Keratinocyte (primary cell): ENCODE results near the gene MALAT1. TPM values are rescaled to one million over a fixed set of nuclear protein-coding genes. Genes with fewer than 3 reads are reported as not detected.

Experiments used
- DNase-seq: peaks from one replicate; pipeline ENCODE4 v3.0.0-alpha.2; 2011; ENCODE audit warnings: low read depth, missing footprints, low spot score
- FAIRE-seq: peaks from 2 replicates; lab custom pipeline; 2011; peaks lifted over from hg19 to GRCh38; lab: Jason Lieb, UNC
- H2AFZ ChIP-seq: 2 replicates; pipeline ENCODE4 v1.6.0; 2012; ENCODE audit warnings: low read length, control low read depth, inconsistent platforms; ENCODE audit not compliant: control insufficient read depth
- H3K27ac ChIP-seq: 2 replicates; pipeline ENCODE4 v1.5.1; 2011; ENCODE audit warnings: low read length; ENCODE audit not compliant: control insufficient read depth, insufficient read depth
- H3K27me3 ChIP-seq: 3 replicates; pipeline ENCODE4 v1.6.0; 2011; ENCODE audit warnings: low read length; ENCODE audit not compliant: control insufficient read depth, insufficient read depth; ENCODE audit errors: extremely low read depth
- H3K36me3 ChIP-seq, 2 experiments: 2 replicates in 1 of 2; 3 replicates in 1 of 2; pipeline ENCODE4 v1.5.1; 2011; ENCODE audit warnings: low read length in 2 of 2, mild to moderate bottlenecking in 1 of 2; ENCODE audit not compliant: control insufficient read depth in 2 of 2, insufficient read depth in 2 of 2; ENCODE audit errors: extremely low read depth in 1 of 2
- H3K4me1 ChIP-seq: 3 replicates; pipeline ENCODE4 v1.5.1; 2011; ENCODE audit warnings: low read length; ENCODE audit not compliant: control insufficient read depth, insufficient read depth; ENCODE audit errors: extremely low read depth
- H3K4me2 ChIP-seq: 3 replicates; pipeline ENCODE4 v1.6.0; 2011; ENCODE audit warnings: low read depth, low read length; ENCODE audit not compliant: control insufficient read depth, insufficient read depth; ENCODE audit errors: extremely low read depth
- H3K4me3 ChIP-seq, 3 experiments: fragments of 200-600 bp in 1 of 3; sonication (generic) in 1 of 3; 2 replicates in 2 of 3; 3 replicates in 1 of 3; pipeline ENCODE4 v1.5.1; 2011 to 2016; ENCODE audit warnings: low read length in 3 of 3, mild to moderate bottlenecking in 3 of 3, control low read depth in 2 of 3, inconsistent platforms in 1 of 3, low read depth in 1 of 3, mixed read lengths in 1 of 3, mixed run types in 1 of 3, moderate library complexity in 1 of 3; ENCODE audit not compliant: control insufficient read depth in 2 of 3, insufficient read depth in 2 of 3; ENCODE audit errors: extremely low read depth in 1 of 3
- H3K79me2 ChIP-seq: 2 replicates; pipeline ENCODE4 v1.6.0; 2012; ENCODE audit warnings: low read length; ENCODE audit not compliant: control insufficient read depth, insufficient read depth
- H3K9ac ChIP-seq: 3 replicates; pipeline ENCODE4 v1.6.0; 2011; ENCODE audit warnings: low read length; ENCODE audit not compliant: control insufficient read depth, insufficient read depth; ENCODE audit errors: extremely low read depth
- H3K9me1 ChIP-seq: 3 replicates; pipeline ENCODE4 v1.6.0; 2011; ENCODE audit warnings: low read length; ENCODE audit not compliant: control insufficient read depth, insufficient read depth; ENCODE audit errors: extremely low read depth
- H3K9me3 ChIP-seq: 2 replicates; pipeline ENCODE4 v1.5.1; 2012; ENCODE audit warnings: low read depth, low read length; ENCODE audit not compliant: control insufficient read depth
- H4K20me1 ChIP-seq: 3 replicates; pipeline ENCODE4 v1.6.0; 2011; ENCODE audit warnings: low read length; ENCODE audit not compliant: control insufficient read depth, insufficient read depth; ENCODE audit errors: extremely low read depth
- CTCF ChIP-seq, 3 experiments: IDR thresholded peaks in 1 of 3; conservative IDR thresholded peaks in 1 of 3; optimal IDR thresholded peaks in 1 of 3; 2 replicates in 2 of 3; 3 replicates in 1 of 3; pipeline versions ENCODE3 to v1.5.1; 2011; ENCODE audit warnings: low read length in 3 of 3, mild to moderate bottlenecking in 3 of 3, moderate library complexity in 2 of 3, control low read depth in 1 of 3, inconsistent platforms in 1 of 3; ENCODE audit not compliant: insufficient read depth in 2 of 3; ENCODE audit errors: extremely low read depth in 1 of 3
- EZH2 ChIP-seq: IDR thresholded peaks from one replicate; pipeline ENCODE4 v1.6.1; 2012; ENCODE audit warnings: inconsistent platforms, mild to moderate bottlenecking, low read length, moderate library complexity
- dilution Hi-C: fragments of 300-500 bp; cut with MboI; formaldehyde crosslinking; loops from one replicate; pipeline ENCODE4 v1.7.0; 2020; ENCODE audit warnings: low sequenced_read_pairs; ENCODE audit not compliant: extremely low pct_ligation_motif_present
- polyA plus RNA-seq, 5 experiments: library from polyadenylated mRNA; depleted of rRNA in 3 of 5; stranded (reverse) in 3 of 5; stranded (forward) in 1 of 5; unstranded in 1 of 5; fragments of >200 nt; gene quantifications; 1 replicate in 1 of 5; 2 replicates in 3 of 5; 3 replicates in 1 of 5; pipeline versions ENCODE4 v1.2.1 to v1.2.3, GENCODE V29; 2011 to 2012; ENCODE audit warnings: missing spikeins in 2 of 5, low read depth in 1 of 5, low replicate concordance in 1 of 5

Gene MALAT1
- polyA plus RNA-seq, 1 donor (not counting 4 experiments of a cell fraction or from before 2014, with no cell fraction given) = 1,768 TPM

GRCh38 chr11:65538915-65539743 lies 40.3 kb downstream of the MALAT1 start:
- no peak overlapping the region for H2AFZ ChIP-seq
- H3K4me3 ChIP-seq = peak overlapping the region in 1 of 3 experiments; percentile 58
- peaks cover 6 to 10% of the 10 kb centered on the region in 2 experiments for H3K36me3 ChIP-seq
- no peaks in the 10 kb centered on the region for H3K9me3 ChIP-seq
- H3K4me2 ChIP-seq = peak overlapping the region; percentile 65
- H3K27ac ChIP-seq = no peak overlapping the region
- H3K4me1 ChIP-seq = peaks cover 14% of the 10 kb centered on the region
- dilution Hi-C loops = no loop called here
- H4K20me1 ChIP-seq = peaks cover 3% of the 10 kb centered on the region
- H3K9me1 ChIP-seq = no peaks in the 10 kb centered on the region
- H3K9ac ChIP-seq = peak overlapping the region; percentile 69
- no peaks in the 10 kb centered on the region for H3K79me2 ChIP-seq
- DNase-seq = no peak
- no peak for FAIRE-seq
- TF ChIP-seq EZH2 = no peak
- no peak for TF ChIP-seq CTCF (optimal IDR thresholded peaks at IDR 0.05 in 1 of 3, IDR thresholded peaks at IDR 0.05 in 1 of 3, conservative IDR thresholded peaks at IDR 0.05 in 1 of 3; ENCODE audit: extremely low read depth in 1 of 3, insufficient read depth in 2 of 3, low read length in 3 of 3)
- no peaks in the 10 kb centered on the region for H3K27me3 ChIP-seq

DNA sequence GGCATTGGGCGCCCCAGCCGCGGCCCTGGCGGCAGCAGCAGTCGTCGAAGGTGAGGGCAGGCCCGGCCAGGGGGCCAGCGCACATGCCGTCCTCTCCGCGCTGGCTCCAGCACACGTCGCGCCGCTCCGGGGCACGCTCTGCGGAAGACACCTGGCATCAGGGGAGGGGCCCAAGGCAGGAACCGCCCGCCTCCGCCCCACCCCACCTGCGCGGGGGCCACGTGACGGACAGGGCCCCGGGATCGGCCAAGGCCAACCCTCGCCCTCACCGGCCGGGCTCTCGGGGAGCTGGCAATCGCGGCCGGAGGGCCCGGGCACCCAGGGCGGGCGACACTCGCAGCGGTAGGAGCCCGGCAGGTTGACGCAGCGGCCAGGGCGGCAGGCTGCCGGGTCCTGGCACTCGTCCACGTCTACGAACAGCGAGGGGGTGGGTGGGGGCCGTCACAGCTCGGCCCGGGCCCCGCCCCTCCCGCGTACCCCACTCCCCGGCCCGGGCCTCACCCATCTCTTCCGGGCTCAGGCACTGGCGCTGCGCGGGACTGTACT lies 41.0 kb downstream of the MALAT1 start:
- H3K27ac ChIP-seq = peak overlapping the region; percentile 21
- H3K79me2 ChIP-seq = no peaks in the 10 kb centered on the region
- H3K9me1 ChIP-seq = no peaks in the 10 kb centered on the region
- H3K4me3 ChIP-seq = peak overlapping the region; percentile 27 to 58 (median 42)
- no peak for DNase-seq
- H3K4me2 ChIP-seq = peak overlapping the region; percentile 65
- H3K9me3 ChIP-seq = no peaks in the 10 kb centered on the region
- peaks cover 14% of the 10 kb centered on the region for H3K4me1 ChIP-seq
- H3K9ac ChIP-seq = peak overlapping the region; percentile 69
- peaks cover 6 to 10% of the 10 kb centered on the region in 2 experiments for H3K36me3 ChIP-seq
- TF ChIP-seq EZH2 = no peak
- peak in 1 of 3 experiments; percentile 2 for TF ChIP-seq CTCF (optimal IDR thresholded peaks at IDR 0.05 in 1 of 3, IDR thresholded peaks at IDR 0.05 in 1 of 3, conservative IDR thresholded peaks at IDR 0.05 in 1 of 3; ENCODE audit: extremely low read depth in 1 of 3, insufficient read depth in 2 of 3, low read length in 3 of 3)
- H3K27me3 ChIP-seq = no peaks in the 10 kb centered on the region
- dilution Hi-C loops = no loop called here
- H4K20me1 ChIP-seq = peaks cover 3% of the 10 kb centered on the region
- FAIRE-seq = no peak
- H2AFZ ChIP-seq = peak overlapping the region; percentile 11
